B cell (primary cell): Measurements from ENCODE around the gene APOB.

Source experiments
- CTCF ChIP-seq: fragments of 200-600 bp; IDR thresholded peaks from one replicate; pipeline ENCODE4 v1.8.0; 2022; ENCODE audit warnings: antibody characterized with exemption, mild to moderate bottlenecking
- EZH2 ChIP-seq: IDR thresholded peaks from 2 replicates; pipeline ENCODE4 v1.6.1; 2012; ENCODE audit warnings: borderline replicate concordance, low read depth, mild to moderate bottlenecking, moderate library complexity, low read length; ENCODE audit not compliant: insufficient read depth, poor library complexity, severe bottlenecking

- TF ChIP-seq CTCF (no peak), EZH2 (no peak)
Measured at GRCh38 chr2:20972792-20973565, 70.9 kb downstream of the APOB start.
